Right lobe of liver (tissue), 4 donors: Measurements from ENCODE around the gene OPRL1.

ENCODE experiments used
- CTCF ChIP-seq, 4 donors: fragments of 200-600 bp in 3 of 4; fragments of 450-650 bp in 1 of 4; IDR thresholded peaks; one replicate each; pipeline versions ENCODE4 v1.5.1 to v1.8.0; 2016 to 2022; ENCODE audit warnings: antibody characterized with exemption in 4 of 4, mild to moderate bottlenecking in 2 of 4
- POLR2A ChIP-seq: fragments of 450-650 bp; IDR thresholded peaks from one replicate; pipeline ENCODE4 v1.6.1; 2017; ENCODE audit warnings: antibody characterized with exemption, mild to moderate bottlenecking
- donor health status: DM: no; HTN: no; CAD: no.
- donor health status: DM: no; HTN: no; CAD: no.
- donor health status: DM: no; HTN: yes; CAD: no.

GRCh38 chr20:64149809-64150560 lies 70.1 kb downstream of the OPRL1 start:
- TF ChIP-seq POLR2A (no peak), CTCF (IDR thresholded peaks at IDR 0.05) (no peak)
